Measurements from ENCODE around the gene CNTN5.

GRCh38 chr11:99325847-99326246 lies 305.1 kb downstream of the CNTN5 start:
- no peak for TF ChIP-seq OSR1 (CRISPR knock-in tag; IDR thresholded peaks at IDR 0.05)
- TF ChIP-seq RARB (CRISPR knock-in tag; IDR thresholded peaks at IDR 0.05) = no peak
- no peak for TF ChIP-seq ZFP3 (CRISPR knock-in tag; IDR thresholded peaks at IDR 0.05)
- TF ChIP-seq CSDC2 (CRISPR knock-in tag; IDR thresholded peaks at IDR 0.05) = no peak
- no peak for TF ChIP-seq PATZ1 (CRISPR knock-in tag; IDR thresholded peaks at IDR 0.05; ENCODE audit: borderline replicate concordance)
- no peak for TF ChIP-seq SNAI2 (CRISPR knock-in tag; IDR thresholded peaks at IDR 0.05)
- TF ChIP-seq ARNTL (CRISPR knock-in tag; IDR thresholded peaks at IDR 0.05; ENCODE audit: borderline replicate concordance, low read depth) = no peak

Data from SK-N-SH treated with all-trans-retinoic acid at 6 μM for 48 hours (cell line).